CD8-positive, alpha-beta memory T cell (primary cell): ENCODE results near the gene UPB1. TPM values are rescaled to one million over a fixed set of nuclear protein-coding genes. Genes with fewer than 3 reads are reported as not detected.
"Not testable (repeated sequence)": the region's sequence is repeated elsewhere in the genome, so short reads cannot be mapped to it uniquely, and the experiment has no call there.

Experiments
- CTCF ChIA-PET: fragments of 350-600 bp; sonication (Branson Sonifier 250); formaldehyde crosslinking; loops from one replicate; lab custom pipeline; 2021; ENCODE audit warnings: antibody characterized with exemption; lab: Charles Lee
- POLR2A ChIA-PET: fragments of 350-600 bp; sonication (Branson Sonifier 250); formaldehyde crosslinking; loops from one replicate; lab custom pipeline; 2021; ENCODE audit warnings: antibody characterized with exemption; lab: Charles Lee
- DNase-seq, 5 donors: peaks; one replicate each; pipeline versions ENCODE4 v3.0.0 to v3.0.0-alpha.2; 2020 to 2022; ENCODE audit warnings: mixed read lengths in 1 of 5
- H3K27ac ChIP-seq: one replicate; pipeline ENCODE4 v1.7.0; 2013; ENCODE audit warnings: low read depth, mild to moderate bottlenecking, low read length, moderate library complexity
- H3K27me3 ChIP-seq: 2 replicates; pipeline ENCODE4 v1.7.0; 2013; ENCODE audit warnings: low read length, mild to moderate bottlenecking; ENCODE audit not compliant: insufficient read depth, poor library complexity, severe bottlenecking
- H3K36me3 ChIP-seq: 2 replicates; pipeline ENCODE4 v1.7.0; 2013; ENCODE audit warnings: mild to moderate bottlenecking, low read length, moderate library complexity; ENCODE audit not compliant: insufficient read depth
- H3K4me1 ChIP-seq: 2 replicates; pipeline ENCODE4 v1.7.0; 2013; ENCODE audit warnings: mild to moderate bottlenecking, low read length, moderate library complexity; ENCODE audit not compliant: insufficient read depth
- H3K4me3 ChIP-seq: 2 replicates; pipeline ENCODE4 v1.7.0; 2013; ENCODE audit warnings: mild to moderate bottlenecking, low read length
- H3K9me3 ChIP-seq: 2 replicates; pipeline ENCODE4 v1.7.0; 2013; ENCODE audit warnings: mild to moderate bottlenecking, low read length
- H3K27ac Mint-ChIP-seq, 8 donors: one replicate each; pipeline ENCODE4 v1.8.0; 2020 to 2021; ENCODE audit warnings: mixed read lengths in 8 of 8, mild to moderate bottlenecking in 6 of 8, inconsistent platforms in 3 of 8, moderate library complexity in 3 of 8
- H3K27me3 Mint-ChIP-seq, 2 donors: one replicate each; pipeline ENCODE4 v1.8.0; 2020 to 2021; ENCODE audit warnings: mixed read lengths in 2 of 2, mild to moderate bottlenecking in 1 of 2, moderate library complexity in 1 of 2
- H3K36me3 Mint-ChIP-seq, 3 donors: one replicate each; pipeline ENCODE4 v1.8.0; 2020 to 2021; ENCODE audit warnings: mixed read lengths in 3 of 3, inconsistent platforms in 1 of 3, mild to moderate bottlenecking in 1 of 3
- H3K4me1 Mint-ChIP-seq, 3 donors: one replicate each; pipeline ENCODE4 v1.8.0; 2020 to 2021; ENCODE audit warnings: mixed read lengths in 3 of 3, inconsistent platforms in 1 of 3, mild to moderate bottlenecking in 1 of 3
- H3K4me3 Mint-ChIP-seq, 7 donors: one replicate each; pipeline ENCODE4 v1.8.0; 2020 to 2021; ENCODE audit warnings: mixed read lengths in 7 of 7, mild to moderate bottlenecking in 6 of 7, moderate library complexity in 4 of 7, inconsistent platforms in 2 of 7
- H3K9me3 Mint-ChIP-seq, 5 donors: one replicate each; pipeline ENCODE4 v1.8.0; 2020 to 2022; ENCODE audit warnings: mixed read lengths in 5 of 5, mild to moderate bottlenecking in 3 of 5, moderate library complexity in 2 of 5, inconsistent platforms in 1 of 5
- polyA plus RNA-seq: library from polyadenylated mRNA; unstranded; fragments of 300-500 nt; fragmentation: Illumina TruSeq; gene quantifications from one replicate; pipeline ENCODE4 v1.2.3, GENCODE V29; 2021
- total RNA-seq, 2 experiments: library from RNA; stranded (reverse); gene quantifications; one replicate each; pipeline ENCODE4 v1.2.3, GENCODE V29; 2021

The UPB1 gene
- total and polyA plus RNA-seq, 3 experiments from 2014 or later: 0.10 TPM; not detected in 2

DNA sequence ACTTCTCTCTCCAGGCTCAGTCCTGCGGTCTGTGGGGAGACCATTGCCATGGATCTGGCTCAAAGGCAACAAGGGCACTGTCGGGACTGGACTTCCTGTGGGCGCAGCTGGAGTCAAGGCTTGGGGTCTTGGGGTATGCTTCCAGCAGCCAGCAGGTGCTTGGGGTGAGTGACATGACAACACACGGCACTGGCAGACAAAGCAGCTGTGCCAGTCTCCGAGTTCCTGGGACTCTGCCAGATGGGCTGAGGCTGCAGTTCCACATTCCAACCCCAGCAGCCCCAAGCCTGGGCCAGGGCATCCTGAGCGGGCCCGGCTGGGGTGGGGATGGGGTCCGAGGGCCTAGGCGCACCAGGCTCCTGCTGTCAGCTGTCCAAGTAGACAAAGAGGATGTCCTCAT lies 47.5 kb downstream of the UPB1 start:
- no peak for DNase-seq
- H3K27ac Mint-ChIP-seq: no peak overlapping the region
- CTCF ChIA-PET: interaction anchor here (1.2 kb wide), 1 partner anchor 107 kb away, joined by 3 read pairs; no protein-coding TSS in a partner anchor
- H3K4me3 Mint-ChIP-seq: no peak overlapping the region
- H3K27ac ChIP-seq: no peak overlapping the region
- H3K36me3 ChIP-seq: peaks cover 42% of the 10 kb centered on the region
- H3K9me3 Mint-ChIP-seq: no peaks in the 10 kb centered on the region
- H3K36me3 Mint-ChIP-seq: peaks cover 0 to 79% (median 14%) of the 10 kb centered on the region in 3 donors
- H3K4me3 ChIP-seq: no peak overlapping the region
- H3K27me3 ChIP-seq: no peaks in the 10 kb centered on the region
- H3K9me3 ChIP-seq: no peaks in the 10 kb centered on the region
- no peaks in the 10 kb centered on the region for H3K4me1 ChIP-seq
- no peaks in the 10 kb centered on the region for H3K4me1 Mint-ChIP-seq
- no peaks in the 10 kb centered on the region for H3K27me3 Mint-ChIP-seq
- POLR2A ChIA-PET: no interaction called here

DNA sequence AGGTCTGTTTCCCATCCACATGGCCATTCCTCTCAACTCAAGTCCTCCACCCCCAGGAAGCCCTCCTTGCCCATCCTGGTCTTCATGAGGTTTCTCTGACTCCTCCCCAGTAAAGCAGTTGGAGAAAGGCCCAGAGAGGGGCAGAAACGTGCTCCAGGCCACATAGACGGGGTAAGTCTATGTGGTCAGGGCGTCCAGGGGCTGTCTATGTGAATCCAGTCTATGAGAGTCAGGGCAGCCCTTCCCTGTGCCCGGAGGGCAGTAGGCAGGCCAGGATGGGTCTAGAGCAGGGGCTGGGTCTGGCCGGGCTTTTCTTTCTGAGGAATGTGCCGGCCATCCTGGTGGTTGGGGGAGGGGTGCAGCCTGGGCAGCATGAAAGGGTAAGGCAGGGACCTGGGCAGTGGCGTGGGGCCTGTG lies 48.1 kb downstream of the UPB1 start:
- ChIA-PET POLR2A (no interaction called here), CTCF (interaction anchor here (1.2 kb wide), 1 partner anchor 108 kb away, joined by 3 read pairs; no protein-coding TSS in a partner anchor)
- no peaks in the 10 kb centered on the region for H3K4me1 Mint-ChIP-seq
- DNase-seq: no peak
- H3K4me3 Mint-ChIP-seq: no peak overlapping the region
- H3K4me1 ChIP-seq: no peaks in the 10 kb centered on the region
- H3K27me3 Mint-ChIP-seq: no peaks in the 10 kb centered on the region
- H3K36me3 ChIP-seq: peaks cover 46% of the 10 kb centered on the region
- peaks cover 0 to 84% (median 15%) of the 10 kb centered on the region in 3 donors for H3K36me3 Mint-ChIP-seq
- H3K9me3 Mint-ChIP-seq: no peaks in the 10 kb centered on the region
- H3K27ac ChIP-seq: no peak overlapping the region
- H3K9me3 ChIP-seq: no peaks in the 10 kb centered on the region
- no peaks in the 10 kb centered on the region for H3K27me3 ChIP-seq
- no peak overlapping the region for H3K4me3 ChIP-seq
- no peak overlapping the region for H3K27ac Mint-ChIP-seq

DNA sequence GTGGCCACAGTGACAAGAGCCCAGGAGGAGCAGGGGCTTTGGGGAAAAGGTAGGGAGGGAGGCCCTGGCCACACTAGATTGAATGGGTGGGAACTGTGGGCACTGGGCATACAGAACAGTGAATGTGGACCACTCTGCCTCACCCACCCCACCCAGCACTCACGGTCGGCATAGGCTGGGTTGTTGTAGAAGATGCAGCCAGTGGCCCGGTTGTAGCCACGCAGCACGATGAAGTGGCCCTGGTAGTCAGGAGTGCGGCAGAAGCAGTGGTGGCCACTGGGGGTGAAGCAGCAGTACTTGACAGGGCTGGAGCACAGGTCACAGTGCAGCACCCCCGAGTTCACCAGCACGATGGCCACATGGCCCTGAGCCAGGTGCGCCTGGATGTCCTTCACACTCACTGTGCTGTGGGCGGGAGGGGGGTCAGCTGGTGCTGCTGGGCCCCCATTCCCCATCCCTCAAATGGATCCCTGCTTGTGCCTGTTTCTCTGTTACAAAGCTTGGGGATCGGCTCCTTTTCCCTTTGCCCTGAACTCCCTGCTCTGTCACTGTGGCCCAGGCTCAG lies 48.6 kb downstream of the UPB1 start:
- no peaks in the 10 kb centered on the region for H3K9me3 ChIP-seq
- ChIA-PET CTCF (no interaction called here), POLR2A (no interaction called here)
- no peaks in the 10 kb centered on the region for H3K27me3 ChIP-seq
- H3K36me3 ChIP-seq: peaks cover 46% of the 10 kb centered on the region
- H3K27me3 Mint-ChIP-seq: no peaks in the 10 kb centered on the region
- H3K9me3 Mint-ChIP-seq: no peaks in the 10 kb centered on the region
- no peak for DNase-seq
- no peak overlapping the region for H3K27ac ChIP-seq
- H3K4me3 ChIP-seq: no peak overlapping the region
- peaks cover 0 to 90% (median 15%) of the 10 kb centered on the region in 3 donors for H3K36me3 Mint-ChIP-seq
- no peak overlapping the region for H3K27ac Mint-ChIP-seq
- H3K4me3 Mint-ChIP-seq: no peak overlapping the region
- H3K4me1 Mint-ChIP-seq: peaks cover 0 to 2% (median 0%) of the 10 kb centered on the region in 3 donors
- no peaks in the 10 kb centered on the region for H3K4me1 ChIP-seq

DNA sequence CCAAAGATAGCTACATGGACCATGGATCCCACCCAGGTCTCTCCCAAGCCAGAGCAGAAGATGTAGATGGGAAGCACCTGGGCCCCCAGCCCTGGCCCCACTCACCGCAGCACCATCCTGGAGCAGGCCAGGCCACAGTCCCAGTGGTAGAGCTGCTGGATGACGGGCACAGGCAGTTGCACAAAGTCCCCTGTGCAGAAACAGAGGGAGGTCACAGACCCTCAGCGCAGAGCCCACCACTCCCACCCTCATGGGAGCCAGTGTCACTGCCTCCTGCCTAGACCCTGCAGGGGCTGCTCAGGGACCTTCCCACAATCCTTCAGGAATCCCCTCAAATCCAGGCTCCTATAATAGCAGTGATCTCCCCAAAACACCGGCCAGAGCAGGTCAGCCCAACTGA lies 53.7 kb downstream of the UPB1 start:
- ChIA-PET CTCF (no interaction called here), POLR2A (no interaction called here)
- no peaks in the 10 kb centered on the region for H3K9me3 ChIP-seq
- Mint-ChIP-seq H3K27me3 (no peaks in the 10 kb centered on the region), H3K36me3 (peaks cover 0 to 73% (median 12%) of the 10 kb centered on the region in 3 donors), H3K9me3 (no peaks in the 10 kb centered on the region), H3K4me3 (no peak overlapping the region), H3K27ac (peak overlapping the region in 2 of 8 donors; percentile 11 to 42), H3K4me1 (peaks cover 23 to 39% (median 29%) of the 10 kb centered on the region in 3 donors)
- DNase-seq: no peak
- H3K4me1 ChIP-seq: peaks cover 9% of the 10 kb centered on the region
- no peak overlapping the region for H3K27ac ChIP-seq
- H3K27me3 ChIP-seq: no peaks in the 10 kb centered on the region
- H3K4me3 ChIP-seq: no peak overlapping the region
- peaks cover 19% of the 10 kb centered on the region for H3K36me3 ChIP-seq

DNA sequence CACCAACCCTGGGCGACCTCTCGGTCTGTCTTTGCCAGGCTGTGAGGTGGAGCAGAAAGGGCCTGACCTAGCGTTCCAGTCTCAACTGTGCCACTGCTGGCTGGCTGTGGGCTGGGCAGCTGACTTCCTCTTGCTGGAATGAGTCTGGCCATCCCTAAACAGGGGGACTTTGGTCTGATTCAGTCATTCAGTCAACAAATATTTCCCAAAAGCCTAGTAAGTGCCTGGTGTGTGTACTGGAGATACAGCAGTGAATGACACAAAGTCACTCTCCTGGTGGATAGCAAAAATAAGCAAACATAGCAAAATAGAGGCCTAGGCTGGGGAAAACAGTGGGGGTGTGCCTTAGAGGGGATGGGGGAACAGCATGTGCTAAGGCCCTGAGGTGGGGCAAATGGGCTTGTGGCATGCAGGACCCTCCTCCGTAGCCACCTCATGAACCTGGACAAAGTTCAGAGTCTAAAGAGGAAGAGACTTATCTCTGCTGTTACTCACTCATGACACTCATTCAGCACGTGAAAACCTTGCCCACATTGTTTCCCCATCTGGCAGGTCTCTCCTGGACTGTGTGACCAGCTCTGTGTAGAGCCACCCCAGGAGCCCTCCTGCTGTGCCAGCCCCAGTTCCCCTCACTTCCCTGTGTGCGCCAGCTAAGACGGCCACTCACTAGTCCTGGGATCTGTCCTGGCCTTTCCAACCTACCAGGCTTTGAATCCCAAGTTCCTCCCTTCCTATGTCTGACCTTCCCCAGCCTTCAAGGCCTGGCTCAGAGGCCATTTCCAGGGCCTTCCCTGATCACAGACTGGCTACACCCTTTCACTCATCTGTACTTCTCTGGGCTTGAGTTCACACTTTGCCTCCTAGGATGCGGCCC lies 55.1 kb downstream of the UPB1 start:
- Mint-ChIP-seq H3K4me3 (no peak overlapping the region), H3K36me3 (peaks cover 0 to 65% (median 12%) of the 10 kb centered on the region in 3 donors), H3K27me3 (no peaks in the 10 kb centered on the region), H3K4me1 (peaks cover 30 to 48% (median 36%) of the 10 kb centered on the region in 3 donors), H3K9me3 (no peaks in the 10 kb centered on the region), H3K27ac (peak overlapping the region in 4 of 8 donors; percentile 52 to 90 (median 55))
- Histone ChIP-seq H3K36me3 (peaks cover 19% of the 10 kb centered on the region), H3K27ac (no peak overlapping the region), H3K4me1 (peaks cover 16% of the 10 kb centered on the region), H3K27me3 (no peaks in the 10 kb centered on the region), H3K4me3 (no peak overlapping the region), H3K9me3 (no peaks in the 10 kb centered on the region)
- ChIA-PET CTCF (interaction anchor here (0.6 kb wide), 1 partner anchor 70 kb away, joined by 3 read pairs; no protein-coding TSS in a partner anchor), POLR2A (no interaction called here)
- no peak for DNase-seq

DNA sequence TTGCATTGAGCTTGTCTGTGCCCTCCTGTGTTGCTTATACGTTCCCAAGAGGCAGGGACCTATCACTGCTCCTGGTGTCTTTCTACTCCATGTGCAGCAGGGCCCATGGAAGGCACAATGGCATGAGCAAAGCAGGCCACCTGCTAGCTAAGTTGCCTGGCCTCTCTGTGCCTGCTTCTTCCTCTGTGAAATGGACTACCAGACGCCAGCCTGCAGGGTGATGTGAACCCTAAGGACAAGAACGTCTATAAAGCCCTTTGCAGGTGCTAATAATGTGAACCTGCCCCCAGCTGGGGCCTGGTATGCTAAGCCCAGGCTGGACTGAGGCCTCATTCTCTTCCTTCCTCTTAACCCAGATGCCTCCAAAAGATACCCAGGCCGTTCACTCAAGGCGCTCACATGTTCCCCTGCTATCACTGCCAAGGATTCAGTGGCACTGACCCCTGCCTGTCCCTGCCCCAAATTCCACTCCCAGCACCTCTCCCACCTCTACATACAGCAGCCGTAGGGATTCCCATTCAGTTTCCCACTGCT lies 55.8 kb downstream of the UPB1 start:
- Histone ChIP-seq H3K4me3 (no peak overlapping the region), H3K4me1 (peaks cover 16% of the 10 kb centered on the region), H3K9me3 (no peaks in the 10 kb centered on the region), H3K27ac (peak overlapping the region; percentile 31), H3K36me3 (peaks cover 19% of the 10 kb centered on the region), H3K27me3 (no peaks in the 10 kb centered on the region)
- Mint-ChIP-seq H3K4me3 (peak overlapping the region in 2 of 7 donors; percentile 12 to 26), H3K4me1 (peaks cover 34 to 52% (median 40%) of the 10 kb centered on the region in 3 donors), H3K27ac (peak overlapping the region in 5 of 8 donors; percentile 52 to 90 (median 53)), H3K36me3 (peaks cover 0 to 68% (median 12%) of the 10 kb centered on the region in 3 donors), H3K27me3 (no peaks in the 10 kb centered on the region), H3K9me3 (no peaks in the 10 kb centered on the region)
- ChIA-PET CTCF (interaction anchor here (0.6 kb wide), 1 partner anchor 71 kb away, joined by 3 read pairs; no protein-coding TSS in a partner anchor), POLR2A (no interaction called here)
- no peak for DNase-seq

DNA sequence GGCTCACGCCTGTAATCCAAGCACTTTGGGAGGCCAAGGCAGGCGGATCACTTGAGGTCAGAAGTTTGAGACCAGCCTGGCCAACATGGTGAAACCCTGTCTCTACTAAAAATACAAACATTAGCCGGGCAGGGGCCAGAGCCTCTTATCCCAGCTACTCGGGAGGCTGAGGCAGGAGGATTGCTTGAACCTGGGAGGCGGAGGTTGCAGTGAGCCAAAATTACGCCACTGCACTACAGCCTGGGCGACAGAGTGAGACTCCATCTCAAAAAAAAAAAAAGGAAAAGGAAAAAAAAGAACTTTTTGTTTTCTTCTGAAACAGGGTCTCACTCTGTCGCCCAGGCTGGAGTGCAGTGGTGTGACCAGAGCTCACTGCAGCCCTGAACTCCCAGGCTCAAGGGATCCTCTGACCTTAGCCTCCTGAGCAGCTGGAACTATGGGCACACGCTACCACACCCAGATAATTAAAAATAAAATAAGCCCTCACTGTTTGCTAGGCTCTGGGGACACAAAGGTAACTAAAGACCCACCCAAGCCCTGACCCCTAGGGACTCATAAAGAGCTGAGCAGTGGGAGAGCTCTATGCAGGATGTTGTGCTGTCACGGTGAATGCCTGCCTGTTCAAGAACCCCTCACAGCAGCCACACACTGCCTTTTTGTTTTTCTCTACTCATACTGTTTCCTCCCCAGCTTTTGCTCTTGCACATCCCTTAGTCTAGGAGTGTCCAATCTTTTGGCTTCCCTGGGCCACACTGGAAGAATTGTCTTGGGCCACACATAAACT lies 57.6 kb downstream of the UPB1 start:
- H3K4me3 ChIP-seq, H3K27ac ChIP-seq, POLR2A ChIA-PET, H3K27me3 Mint-ChIP-seq, H3K27me3 ChIP-seq, H3K9me3 Mint-ChIP-seq, H3K36me3 ChIP-seq, DNase-seq, H3K9me3 ChIP-seq: not testable (repeated sequence)
- H3K27ac Mint-ChIP-seq: peak overlapping the region in 6 of 8 donors; percentile 25 to 96 (median 50)
- H3K4me1 Mint-ChIP-seq: peaks cover 50 to 69% (median 57%) of the 10 kb centered on the region in 3 donors
- H3K36me3 Mint-ChIP-seq: peaks cover 0 to 63% (median under 1%) of the 10 kb centered on the region in 3 donors
- peak overlapping the region in 4 of 7 donors; percentile 33 to 95 (median 74) for H3K4me3 Mint-ChIP-seq
- H3K4me1 ChIP-seq: peaks cover 30% of the 10 kb centered on the region
- CTCF ChIA-PET: interaction anchor here (0.9 to 1.0 kb wide), 2 partner anchors 31 to 207 kb away, joined by 3 read pairs; no protein-coding TSS in a partner anchor
